Astrocyte of the spinal cord (primary cell): ENCODE measurements around the gene GAS2L1.

ENCODE experiments used
- DNase-seq: peaks from one replicate; pipeline ENCODE4 v3.0.0; 2011; ENCODE audit warnings: low read depth, low spot score
- H3K4me3 ChIP-seq: 2 replicates; pipeline ENCODE4 v1.5.1; 2011; ENCODE audit warnings: low read depth, mild to moderate bottlenecking, low read length, moderate library complexity
- in situ Hi-C: cut with HindIII; loops from 2 replicates; pipeline ENCODE4 v1.10.0; 2017; ENCODE audit warnings: low sequenced_read_pairs
- TF ChIP-seq, protein P1 (sequence below): IDR thresholded peaks from 2 replicates; pipeline ENCODE4 v1.5.1; 2012; ENCODE audit warnings: low read depth, mild to moderate bottlenecking, low read length, inconsistent platforms

The GAS2L1 gene

GRCh38 chr22:29275819-29276565, 30.5 kb upstream of the GAS2L1 start:
- no peak for DNase-seq
- TF ChIP-seq, protein P1, sequence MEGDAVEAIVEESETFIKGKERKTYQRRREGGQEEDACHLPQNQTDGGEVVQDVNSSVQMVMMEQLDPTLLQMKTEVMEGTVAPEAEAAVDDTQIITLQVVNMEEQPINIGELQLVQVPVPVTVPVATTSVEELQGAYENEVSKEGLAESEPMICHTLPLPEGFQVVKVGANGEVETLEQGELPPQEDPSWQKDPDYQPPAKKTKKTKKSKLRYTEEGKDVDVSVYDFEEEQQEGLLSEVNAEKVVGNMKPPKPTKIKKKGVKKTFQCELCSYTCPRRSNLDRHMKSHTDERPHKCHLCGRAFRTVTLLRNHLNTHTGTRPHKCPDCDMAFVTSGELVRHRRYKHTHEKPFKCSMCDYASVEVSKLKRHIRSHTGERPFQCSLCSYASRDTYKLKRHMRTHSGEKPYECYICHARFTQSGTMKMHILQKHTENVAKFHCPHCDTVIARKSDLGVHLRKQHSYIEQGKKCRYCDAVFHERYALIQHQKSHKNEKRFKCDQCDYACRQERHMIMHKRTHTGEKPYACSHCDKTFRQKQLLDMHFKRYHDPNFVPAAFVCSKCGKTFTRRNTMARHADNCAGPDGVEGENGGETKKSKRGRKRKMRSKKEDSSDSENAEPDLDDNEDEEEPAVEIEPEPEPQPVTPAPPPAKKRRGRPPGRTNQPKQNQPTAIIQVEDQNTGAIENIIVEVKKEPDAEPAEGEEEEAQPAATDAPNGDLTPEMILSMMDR, result no peak
- in situ Hi-C loops, result no loop called here

GRCh38 chr22:29277927-29278326, 28.5 kb upstream of the GAS2L1 start:
- DNase-seq, result no peak
- H3K4me3 ChIP-seq, result no peak overlapping the region
- in situ Hi-C loops, result no loop called here
- TF ChIP-seq, protein P1, result no peak

More at GRCh38 chr22:29275819-29276565, 30.5 kb upstream of the GAS2L1 start:
- no peak overlapping the region for H3K4me3 ChIP-seq

DNA sequence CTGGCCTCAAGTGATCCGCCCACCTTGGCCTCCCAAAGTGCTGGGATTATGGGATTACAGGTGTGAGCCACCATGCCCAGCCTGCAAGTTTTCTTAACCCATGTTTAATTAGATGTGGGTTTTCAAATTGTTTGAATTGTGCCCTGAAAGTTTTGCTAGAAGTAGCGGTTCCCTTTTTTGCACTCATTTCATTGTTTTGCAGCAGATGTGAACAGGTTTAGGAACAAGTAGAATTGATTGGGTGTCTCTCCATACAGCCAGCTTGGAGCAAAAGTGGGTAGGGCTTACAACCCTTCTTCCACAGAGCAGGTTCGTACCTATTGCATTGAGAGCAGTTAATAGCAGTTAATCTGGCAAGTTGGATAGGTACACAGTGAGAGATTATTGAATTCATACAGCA, 22.3 kb upstream of the GAS2L1 start:
- no peak overlapping the region for H3K4me3 ChIP-seq
- TF ChIP-seq, protein P1, result no peak
- in situ Hi-C loops, result no loop called here
- no peak for DNase-seq

- no peak overlapping the region for H3K4me3 ChIP-seq
- DNase-seq, result no peak
- TF ChIP-seq, protein P1, result no peak
- in situ Hi-C loops, result no loop called here
Measured at GRCh38 chr22:29288837-29289236, 17.6 kb upstream of the GAS2L1 start.

DNA sequence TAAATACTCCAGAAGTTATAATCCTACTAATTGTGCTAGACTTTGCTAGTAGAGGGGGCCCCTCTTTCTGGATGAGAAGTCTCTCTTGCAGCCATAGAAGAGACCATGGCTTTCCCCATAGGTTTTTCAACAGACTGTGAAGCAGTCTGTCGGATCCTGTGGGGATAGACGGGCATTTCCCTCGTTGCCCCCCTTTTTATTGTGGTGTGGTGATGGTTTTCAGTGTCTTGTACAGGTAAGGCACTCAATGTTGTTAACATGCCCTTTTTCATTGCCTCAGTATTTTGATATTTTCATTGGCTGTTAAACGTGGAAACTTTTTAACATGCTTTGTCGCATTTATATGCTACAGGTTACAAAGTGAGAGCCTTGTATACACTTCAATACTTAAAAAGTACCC, 16.4 kb upstream of the GAS2L1 start:
- TF ChIP-seq, protein P1, result no peak
- in situ Hi-C loops, result no loop called here
- no peak overlapping the region for H3K4me3 ChIP-seq
- no peak for DNase-seq

DNA sequence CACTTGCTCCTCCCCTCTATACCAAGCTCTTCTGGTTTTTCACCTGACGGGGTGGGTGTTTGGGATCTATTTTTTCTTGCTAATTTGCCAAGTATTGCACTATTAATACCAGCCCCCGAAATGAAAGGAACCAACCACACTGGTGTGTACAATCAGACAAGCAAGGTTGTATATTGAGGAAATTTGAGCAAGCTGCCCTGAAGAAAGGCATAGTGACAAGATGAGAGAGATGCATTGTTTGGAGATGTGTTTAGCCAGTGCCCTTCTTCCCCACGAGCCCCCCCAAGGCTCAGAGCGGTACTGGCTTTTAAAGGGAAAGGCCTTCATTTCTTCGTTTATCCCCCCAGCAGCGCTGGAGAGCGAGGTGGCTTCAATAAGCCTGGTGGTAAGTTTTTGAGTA, 15.2 kb upstream of the GAS2L1 start:
- DNase-seq, result no peak
- in situ Hi-C loops, result no loop called here
- no peak overlapping the region for H3K4me3 ChIP-seq
- TF ChIP-seq, protein P1, result no peak
